ENCODE data around the gene OR8B8. TPM values are rescaled to one million over a fixed set of nuclear protein-coding genes. Genes with fewer than 3 reads are reported as not detected.

The OR8B8 gene
- polyA plus RNA-seq, 1 of the 3 experiments (the other 2 are of a cell fraction), result not detected

DNA sequence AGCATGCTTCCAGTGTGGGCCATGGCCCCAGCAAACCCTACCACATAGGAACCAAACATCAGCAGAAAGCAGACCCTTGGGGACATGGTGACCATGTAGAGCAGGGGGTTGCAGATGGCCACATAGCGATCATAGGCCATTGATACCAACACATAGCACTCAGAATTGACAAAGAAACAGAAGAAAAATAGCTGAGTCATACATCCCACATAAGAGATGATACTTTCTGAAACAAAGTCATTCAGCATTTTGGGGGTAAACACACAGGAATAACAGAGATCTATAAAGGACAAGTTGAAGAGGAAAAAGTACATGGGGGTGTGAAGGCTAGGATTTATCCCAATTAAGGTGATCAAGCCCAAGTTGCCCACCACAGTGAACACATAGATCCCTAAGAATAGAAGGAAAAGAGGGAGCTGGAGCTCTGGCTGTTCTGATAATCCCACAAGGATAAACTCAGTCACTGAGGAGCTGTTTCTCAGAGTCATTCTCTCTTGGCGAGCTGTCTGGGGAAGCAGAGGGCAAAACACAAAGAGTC lies 21.0 kb downstream of the OR8B8 start, which contains the start of gene OR8B4:
Gene OR8B4, minus strand, starts transcription at position 488 of the 538 bp plus-strand sequence. Its CDS starts 0 bp downstream, at position 488.
- ChIA-PET CTCF (no interaction called here), POLR2A (no interaction called here)
- 0% methylated on average over 2 of the region's 2 CpGs for WGBS (ENCODE audit: low lambda C conversion rate)
- Histone ChIP-seq H3K4me3 (ENCODE audit: low read depth in 2 of 2, low read length in 1 of 2) (no peak within 1 kb of the TSS), H3K36me3 (replicated peaks in 1 of 2; ENCODE audit: control insufficient read depth in 1 of 2, insufficient read depth in 2 of 2, low read length in 1 of 2) (no peaks in the 10 kb centered on the region), H3K27ac (ENCODE audit: low read depth in 2 of 2, low read length in 1 of 2) (no peak within 1 kb of the TSS), H3K9me3 (no peaks in the 10 kb centered on the region), H3F3A (replicated peaks; ENCODE audit: insufficient read depth) (no peaks in the 10 kb centered on the region), H3K4me2 (no peak within 1 kb of the TSS), H3K79me2 (ENCODE audit: insufficient read depth) (no peaks in the 10 kb centered on the region), H3K9me2 (no peaks in the 10 kb centered on the region), H3K4me1 (ENCODE audit: control insufficient read depth in 1 of 2, insufficient read depth in 2 of 2, low read depth in 1 of 2, low read length in 1 of 2) (no peaks in the 10 kb centered on the region), H2AFZ (ENCODE audit: low read depth) (no peak within 1 kb of the TSS), H4K20me1 (ENCODE audit: insufficient read depth) (no peaks in the 10 kb centered on the region), H3K27me3 (ENCODE audit: insufficient read depth) (no peaks in the 10 kb centered on the region), H3K9ac (no peak within 1 kb of the TSS)
- no peak for DNase-seq
- TF ChIP-seq NFIC (IDR thresholded peaks at IDR 0.05; ENCODE audit: borderline replicate concordance), result no peak
- no peak for TF ChIP-seq CTCF (IDR thresholded peaks at IDR 0.05)
- TF ChIP-seq, protein P1, sequence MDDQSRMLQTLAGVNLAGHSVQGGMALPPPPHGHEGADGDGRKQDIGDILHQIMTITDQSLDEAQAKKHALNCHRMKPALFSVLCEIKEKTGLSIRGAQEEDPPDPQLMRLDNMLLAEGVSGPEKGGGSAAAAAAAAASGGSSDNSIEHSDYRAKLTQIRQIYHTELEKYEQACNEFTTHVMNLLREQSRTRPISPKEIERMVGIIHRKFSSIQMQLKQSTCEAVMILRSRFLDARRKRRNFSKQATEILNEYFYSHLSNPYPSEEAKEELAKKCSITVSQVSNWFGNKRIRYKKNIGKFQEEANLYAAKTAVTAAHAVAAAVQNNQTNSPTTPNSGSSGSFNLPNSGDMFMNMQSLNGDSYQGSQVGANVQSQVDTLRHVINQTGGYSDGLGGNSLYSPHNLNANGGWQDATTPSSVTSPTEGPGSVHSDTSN (IDR thresholded peaks at IDR 0.05), result no peak
- no peak for TF ChIP-seq CHD2 (IDR thresholded peaks at IDR 0.05; ENCODE audit: low read length, partially characterized antibody)
- TF ChIP-seq TEAD4 (IDR thresholded peaks at IDR 0.05; ENCODE audit: borderline replicate concordance, insufficient read depth), result no peak
- TF ChIP-seq GABPA (IDR thresholded peaks at IDR 0.05; ENCODE audit: low read depth), result no peak
- TF ChIP-seq EZH2phosphoT487 (IDR thresholded peaks at IDR 0.05; ENCODE audit: borderline replicate concordance, low read depth), result no peak
- TF ChIP-seq JUND (IDR thresholded peaks at IDR 0.05), result no peak
- no peak for TF ChIP-seq MXI1 (IDR thresholded peaks at IDR 0.05; ENCODE audit: low read depth, low read length)
- no peak for TF ChIP-seq FOXJ3 (CRISPR knock-in tag; IDR thresholded peaks at IDR 0.05)
- no peak for TF ChIP-seq TCF12 (IDR thresholded peaks at IDR 0.05)
- no peak for TF ChIP-seq RCOR1 (IDR thresholded peaks at IDR 0.05; ENCODE audit: low read length)
- TF ChIP-seq TAF1 (IDR thresholded peaks at IDR 0.05; ENCODE audit: borderline replicate concordance, low read depth, low read length), result no peak
- TF ChIP-seq, protein P2, sequence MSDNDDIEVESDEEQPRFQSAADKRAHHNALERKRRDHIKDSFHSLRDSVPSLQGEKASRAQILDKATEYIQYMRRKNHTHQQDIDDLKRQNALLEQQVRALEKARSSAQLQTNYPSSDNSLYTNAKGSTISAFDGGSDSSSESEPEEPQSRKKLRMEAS (IDR thresholded peaks at IDR 0.05; ENCODE audit: low read depth), result no peak

DNA sequence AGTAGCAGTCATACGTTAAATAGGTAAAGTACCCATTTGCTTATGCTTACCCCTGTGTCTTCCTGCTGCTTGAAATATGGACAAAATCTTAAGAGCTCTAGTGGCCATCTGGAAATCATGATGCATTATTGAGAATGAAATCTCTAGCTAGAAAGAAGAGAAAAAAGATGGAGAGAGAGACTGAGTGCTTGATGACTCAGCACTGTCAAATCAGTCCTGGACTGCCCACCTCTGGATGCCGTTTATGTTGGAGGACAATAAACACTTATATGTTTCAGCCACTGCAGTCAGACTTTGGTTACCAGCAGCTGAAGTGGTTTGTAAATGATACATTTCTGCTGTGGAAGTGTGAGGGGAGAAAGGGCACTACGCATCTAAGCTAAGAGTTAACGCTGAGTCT lies 24.5 kb downstream of the OR8B8 start:
- no peak for DNase-seq
- Histone ChIP-seq H3K9me2 (no peaks in the 10 kb centered on the region; the same call in 1 of the 2 replicates), H3F3A (replicated peaks; ENCODE audit: insufficient read depth) (no peaks in the 10 kb centered on the region), H4K20me1 (ENCODE audit: insufficient read depth) (no peaks in the 10 kb centered on the region), H3K36me3 (replicated peaks in 1 of 2; ENCODE audit: control insufficient read depth in 1 of 2, insufficient read depth in 2 of 2, low read length in 1 of 2) (no peaks in the 10 kb centered on the region), H3K9ac (no peak overlapping the region), H3K27me3 (ENCODE audit: insufficient read depth) (no peaks in the 10 kb centered on the region; the same call in 1 of the 2 replicates), H3K4me3 (ENCODE audit: low read depth in 2 of 2, low read length in 1 of 2) (no peak overlapping the region), H2AFZ (ENCODE audit: low read depth) (no peak overlapping the region), H3K4me2 (no peak overlapping the region), H3K27ac (ENCODE audit: low read depth in 2 of 2, low read length in 1 of 2) (no peak overlapping the region), H3K9me3 (no peaks in the 10 kb centered on the region), H3K79me2 (ENCODE audit: insufficient read depth) (no peaks in the 10 kb centered on the region), H3K4me1 (ENCODE audit: control insufficient read depth in 1 of 2, insufficient read depth in 2 of 2, low read depth in 1 of 2, low read length in 1 of 2) (no peaks in the 10 kb centered on the region)
- CTCF ChIA-PET, result interaction anchor here (1.5 kb wide), 1 partner anchor 10 kb away, joined by 5 read pairs; no protein-coding TSS in a partner anchor
- TF ChIP-seq, protein P2 (IDR thresholded peaks at IDR 0.05; ENCODE audit: low read depth), result no peak
- TF ChIP-seq TCF12 (IDR thresholded peaks at IDR 0.05), result peak; percentile 17; the same call in 1 of the 2 replicates
- POLR2A ChIA-PET, result no interaction called here
- WGBS (ENCODE audit: low lambda C conversion rate), result 1% methylated on average over 4 of the region's 4 CpGs

All from SK-N-SH (cell line).